Airway epithelial cell (primary cell): ENCODE results near the gene NAXD. TPM values are rescaled to one million over a fixed set of nuclear protein-coding genes. Genes with fewer than 3 reads are reported as not detected.

Experiments used
- total RNA-seq: library from RNA; depleted of rRNA; stranded (reverse); fragments of >200 nt; gene quantifications from 2 replicates; pipeline ENCODE4 v1.2.3, GENCODE V29; 2015

Gene NAXD
- 16.4 TPM in 2 replicates for total RNA-seq

GRCh38 chr13:110615322-110616102 is at the start of gene NAXD:
Gene NAXD, plus strand, starts transcription at chr13:110615545. Its CDS starts 57 bp downstream, at chr13:110615602.

Other genes with a start within 250 kb of the NAXD start
- 7.8 and 10.4 TPM in 2 replicates for gene RAB20, start 53.8 kb upstream of the NAXD start, total RNA-seq
- 66.8 and 109 TPM in 2 replicates for gene CARS2, start 90.6 kb downstream of the NAXD start, total RNA-seq
- gene ING1, start 98.2 kb downstream of the NAXD start, total RNA-seq, result 5.6 and 11.3 TPM in 2 replicates